Measurements from ENCODE around the gene LCTL. TPM values are rescaled to one million over a fixed set of nuclear protein-coding genes. Genes with fewer than 3 reads are reported as not detected.

Gene LCTL
- total RNA-seq, 1 donor from 2014 or later: not detected

- TF ChIP-seq POLR2A (IDR thresholded peaks at IDR 0.05) (no peak), CTCF (IDR thresholded peaks at IDR 0.05) (no peak), POLR2AphosphoS5 (IDR thresholded peaks at IDR 0.05; ENCODE audit: insufficient read depth in 1 of 2, low read depth in 1 of 2) (no peak)
- intact Hi-C loops (cut with DNase I): no loop called here
- Histone ChIP-seq H3K27ac (no peak overlapping the region), H3K9me3 (no peaks in the 10 kb centered on the region), H3K36me3 (no peaks in the 10 kb centered on the region), H3K27me3 (no peaks in the 10 kb centered on the region), H3K4me3 (no peak overlapping the region), H3K4me1 (no peaks in the 10 kb centered on the region)
- DNase-seq (ENCODE audit: extremely low spot score in 2 of 2): no peak
These were observed 30.2 kb upstream of the LCTL start for GRCh38 chr15:66595931-66596545.

- Histone ChIP-seq H3K36me3 (no peaks in the 10 kb centered on the region), H3K27me3 (no peaks in the 10 kb centered on the region), H3K27ac (no peak overlapping the region), H3K4me3 (no peak overlapping the region), H3K4me1 (no peaks in the 10 kb centered on the region), H3K9me3 (no peaks in the 10 kb centered on the region)
- intact Hi-C loops (cut with DNase I): no loop called here
- no peak for DNase-seq (ENCODE audit: extremely low spot score in 2 of 2)
- TF ChIP-seq POLR2AphosphoS5 (IDR thresholded peaks at IDR 0.05; ENCODE audit: insufficient read depth in 1 of 2, low read depth in 1 of 2) (no peak), POLR2A (IDR thresholded peaks at IDR 0.05) (no peak), CTCF (IDR thresholded peaks at IDR 0.05) (no peak)
These were observed 29.5 kb upstream of the LCTL start for GRCh38 chr15:66595332-66595731.

GRCh38 chr15:66594836-66595235, 29.0 kb upstream of the LCTL start:
- Histone ChIP-seq H3K27me3 (no peaks in the 10 kb centered on the region), H3K9me3 (no peaks in the 10 kb centered on the region), H3K27ac (no peak overlapping the region), H3K4me3 (no peak overlapping the region), H3K36me3 (no peaks in the 10 kb centered on the region), H3K4me1 (no peaks in the 10 kb centered on the region)
- DNase-seq (ENCODE audit: extremely low spot score in 2 of 2): no peak
- TF ChIP-seq POLR2A (IDR thresholded peaks at IDR 0.05) (no peak), POLR2AphosphoS5 (IDR thresholded peaks at IDR 0.05; ENCODE audit: insufficient read depth in 1 of 2, low read depth in 1 of 2) (no peak), CTCF (IDR thresholded peaks at IDR 0.05) (no peak)
- intact Hi-C loops (cut with DNase I): no loop called here

- Histone ChIP-seq H3K4me3 (no peak overlapping the region), H3K27me3 (no peaks in the 10 kb centered on the region), H3K9me3 (no peaks in the 10 kb centered on the region), H3K27ac (no peak overlapping the region), H3K4me1 (no peaks in the 10 kb centered on the region), H3K36me3 (no peaks in the 10 kb centered on the region)
- DNase-seq (ENCODE audit: extremely low spot score in 2 of 2): no peak
- intact Hi-C loops (cut with DNase I): no loop called here
- TF ChIP-seq POLR2AphosphoS5 (IDR thresholded peaks at IDR 0.05; ENCODE audit: insufficient read depth in 1 of 2, low read depth in 1 of 2): no peak
- TF ChIP-seq CTCF (IDR thresholded peaks at IDR 0.05): no peak
- TF ChIP-seq POLR2A (IDR thresholded peaks at IDR 0.05): no peak
These were observed 28.5 kb upstream of the LCTL start for GRCh38 chr15:66594344-66594743.

- intact Hi-C loops (cut with DNase I): no loop called here
- Histone ChIP-seq H3K27me3 (no peaks in the 10 kb centered on the region), H3K27ac (no peak overlapping the region), H3K9me3 (no peaks in the 10 kb centered on the region), H3K4me3 (no peak overlapping the region), H3K4me1 (no peaks in the 10 kb centered on the region), H3K36me3 (no peaks in the 10 kb centered on the region)
- TF ChIP-seq CTCF (IDR thresholded peaks at IDR 0.05) (no peak), POLR2A (IDR thresholded peaks at IDR 0.05) (no peak), POLR2AphosphoS5 (IDR thresholded peaks at IDR 0.05; ENCODE audit: insufficient read depth in 1 of 2, low read depth in 1 of 2) (no peak)
- DNase-seq (ENCODE audit: extremely low spot score in 2 of 2): no peak
These were observed 27.5 kb upstream of the LCTL start for GRCh38 chr15:66593219-66593780.

Measured in vagina (tissue), 2 donors.